Uterus (tissue), 4 donors: Measurements from ENCODE around the gene PCK1. TPM values are rescaled to one million over a fixed set of nuclear protein-coding genes. Genes with fewer than 3 reads are reported as not detected.

ENCODE experiments used
- DNase-seq, 2 donors: peaks; one replicate each; pipeline ENCODE4 v3.0.0-alpha.2; 2019 to 2020
- H3K27ac ChIP-seq, 2 donors: fragments of 200-600 bp; sonication (generic); 1 replicate in 1 of 2; 2 replicates in 1 of 2; pipeline ENCODE4 v1.5.1; 2016 to 2018
- H3K27me3 ChIP-seq, 2 donors: fragments of 200-600 bp; sonication (generic); one replicate each; pipeline ENCODE4 v1.5.1; 2018 to 2019; ENCODE audit warnings: control low read depth in 1 of 2
- H3K36me3 ChIP-seq, 2 donors: fragments of 200-600 bp; sonication (generic); one replicate each; pipeline ENCODE4 v1.5.1; 2019; ENCODE audit warnings: control low read depth in 1 of 2
- H3K4me1 ChIP-seq, 2 donors: fragments of 200-600 bp; sonication (generic); one replicate each; pipeline ENCODE4 v1.5.1; 2018 to 2019; ENCODE audit warnings: control low read depth in 1 of 2
- H3K4me3 ChIP-seq, 2 donors: fragments of 200-600 bp; sonication (generic); 1 replicate in 1 of 2; 2 replicates in 1 of 2; pipeline ENCODE4 v1.5.1; 2018 to 2019; ENCODE audit warnings: mild to moderate bottlenecking in 1 of 2
- H3K9me3 ChIP-seq, 2 donors: fragments of 200-600 bp; sonication (generic); one replicate each; pipeline ENCODE4 v1.5.1; 2019; ENCODE audit warnings: control low read depth in 1 of 2
- CTCF ChIP-seq, 4 experiments: fragments of 200-600 bp in 2 of 4; fragments of 450-650 bp in 2 of 4; sonication (generic) in 2 of 4; IDR thresholded peaks; one replicate each; pipeline ENCODE4 v1.5.1; 2016 to 2019; ENCODE audit warnings: antibody characterized with exemption in 4 of 4, mild to moderate bottlenecking in 2 of 4, moderate library complexity in 1 of 4
- POLR2A ChIP-seq, 2 donors: fragments of 450-650 bp; IDR thresholded peaks; one replicate each; pipeline ENCODE4 v1.6.1; 2016; ENCODE audit warnings: antibody characterized with exemption in 2 of 2, mild to moderate bottlenecking in 1 of 2, moderate library complexity in 1 of 2
- intact Hi-C: fragments of 100-400 bp; cut with DNase I; formaldehyde crosslinking; loops from one replicate; pipeline ENCODE4 v1.15.1; 2023; ENCODE audit warnings: low total_unique reads
- total RNA-seq, 4 donors: library from RNA; depleted of rRNA in 3 of 4; stranded (reverse); fragments of >200 nt in 3 of 4; gene quantifications; one replicate each; pipeline versions ENCODE4 v1.1.0 to v1.2.4, GENCODE V29; 2014 to 2023
- donor health status: DM: yes; HTN: yes; CAD: no.

PCK1 gene
- total RNA-seq, 4 donors from 2014 or later = 0.26 to 1.8 (median 1.4) TPM; not detected in 1

- Histone ChIP-seq H3K27me3 (no peaks in the 10 kb centered on the region), H3K4me3 (no peak overlapping the region), H3K9me3 (no peaks in the 10 kb centered on the region), H3K27ac (no peak overlapping the region), H3K4me1 (peaks cover 0 to 3% of the 10 kb centered on the region in 2 donors), H3K36me3 (no peaks in the 10 kb centered on the region)
- intact Hi-C loops = no loop called here
- no peak for TF ChIP-seq CTCF (IDR thresholded peaks at IDR 0.05)
- no peak for TF ChIP-seq POLR2A (IDR thresholded peaks at IDR 0.05)
- no peak for DNase-seq
Measured at GRCh38 chr20:57557926-57558613, 2.8 kb upstream of the PCK1 start.

- no peak for TF ChIP-seq CTCF (IDR thresholded peaks at IDR 0.05)
- no peak for TF ChIP-seq POLR2A (IDR thresholded peaks at IDR 0.05)
- no peak overlapping the region for H3K27ac ChIP-seq
- DNase-seq = no peak
- intact Hi-C loops = no loop called here
- H3K9me3 ChIP-seq = no peaks in the 10 kb centered on the region
- no peaks in the 10 kb centered on the region for H3K27me3 ChIP-seq
- H3K4me3 ChIP-seq = no peak overlapping the region
- H3K4me1 ChIP-seq = peaks cover 0 to 3% of the 10 kb centered on the region in 2 donors
- no peaks in the 10 kb centered on the region for H3K36me3 ChIP-seq
Measured at GRCh38 chr20:57558614-57559288, 2.2 kb upstream of the PCK1 start.

- Histone ChIP-seq H3K27me3 (no peaks in the 10 kb centered on the region), H3K4me1 (peaks cover 0 to 3% of the 10 kb centered on the region in 2 donors), H3K36me3 (no peaks in the 10 kb centered on the region), H3K9me3 (no peaks in the 10 kb centered on the region), H3K27ac (no peak overlapping the region), H3K4me3 (no peak overlapping the region)
- no peak for TF ChIP-seq CTCF (IDR thresholded peaks at IDR 0.05)
- no peak for TF ChIP-seq POLR2A (IDR thresholded peaks at IDR 0.05)
- no peak for DNase-seq
- intact Hi-C loops = no loop called here
Measured at GRCh38 chr20:57559289-57559634, 1.6 kb upstream of the PCK1 start.

- TF ChIP-seq CTCF (IDR thresholded peaks at IDR 0.05) = no peak
- no peak for TF ChIP-seq POLR2A (IDR thresholded peaks at IDR 0.05)
- no peak overlapping the region for H3K27ac ChIP-seq
- H3K27me3 ChIP-seq = no peaks in the 10 kb centered on the region
- DNase-seq = no peak
- H3K4me1 ChIP-seq = peaks cover 0 to 3% of the 10 kb centered on the region in 2 donors
- H3K4me3 ChIP-seq = no peak overlapping the region
- H3K9me3 ChIP-seq = no peaks in the 10 kb centered on the region
- no peaks in the 10 kb centered on the region for H3K36me3 ChIP-seq
- intact Hi-C loops = no loop called here
Measured at GRCh38 chr20:57559658-57560553, 1.0 kb upstream of the PCK1 start.
